Gastrocnemius medialis (tissue), 4 donors: ENCODE data around the gene JMJD1C.

Experiments
- POLR2A ChIP-seq, 2 donors: fragments of 450-650 bp; IDR thresholded peaks; one replicate each; pipeline ENCODE4 v1.6.1; 2017; ENCODE audit warnings: antibody characterized with exemption in 2 of 2, mild to moderate bottlenecking in 2 of 2, moderate library complexity in 2 of 2
- TF ChIP-seq, protein P1 (sequence below), 5 experiments: fragments of 450-650 bp in 3 of 5; fragments of 200-600 bp in 2 of 5; sonication (generic) in 2 of 5; IDR thresholded peaks in 4 of 5; conservative IDR thresholded peaks in 1 of 5; 1 replicate in 4 of 5; 2 replicates in 1 of 5; pipeline ENCODE4 v1.5.1; 2016 to 2019; ENCODE audit warnings: antibody characterized with exemption in 5 of 5, mild to moderate bottlenecking in 3 of 5, moderate library complexity in 3 of 5

GRCh38 chr10:63217120-63217605 is 248.6 kb downstream of the JMJD1C start:
- no peak for TF ChIP-seq POLR2A (IDR thresholded peaks at IDR 0.05)
- TF ChIP-seq, protein P1, sequence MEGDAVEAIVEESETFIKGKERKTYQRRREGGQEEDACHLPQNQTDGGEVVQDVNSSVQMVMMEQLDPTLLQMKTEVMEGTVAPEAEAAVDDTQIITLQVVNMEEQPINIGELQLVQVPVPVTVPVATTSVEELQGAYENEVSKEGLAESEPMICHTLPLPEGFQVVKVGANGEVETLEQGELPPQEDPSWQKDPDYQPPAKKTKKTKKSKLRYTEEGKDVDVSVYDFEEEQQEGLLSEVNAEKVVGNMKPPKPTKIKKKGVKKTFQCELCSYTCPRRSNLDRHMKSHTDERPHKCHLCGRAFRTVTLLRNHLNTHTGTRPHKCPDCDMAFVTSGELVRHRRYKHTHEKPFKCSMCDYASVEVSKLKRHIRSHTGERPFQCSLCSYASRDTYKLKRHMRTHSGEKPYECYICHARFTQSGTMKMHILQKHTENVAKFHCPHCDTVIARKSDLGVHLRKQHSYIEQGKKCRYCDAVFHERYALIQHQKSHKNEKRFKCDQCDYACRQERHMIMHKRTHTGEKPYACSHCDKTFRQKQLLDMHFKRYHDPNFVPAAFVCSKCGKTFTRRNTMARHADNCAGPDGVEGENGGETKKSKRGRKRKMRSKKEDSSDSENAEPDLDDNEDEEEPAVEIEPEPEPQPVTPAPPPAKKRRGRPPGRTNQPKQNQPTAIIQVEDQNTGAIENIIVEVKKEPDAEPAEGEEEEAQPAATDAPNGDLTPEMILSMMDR (IDR thresholded peaks at IDR 0.05 in 4 of 5, conservative IDR thresholded peaks at IDR 0.05 in 1 of 5) = peak; percentile 62 to 79 (median 67)
